Ishikawa (cell line): ENCODE measurements around the gene GMDS.

Experiments
- CEBPB ChIP-seq: IDR thresholded peaks from 2 replicates; pipeline ENCODE4 v1.6.1; 2012
- CREB1 ChIP-seq: IDR thresholded peaks from 2 replicates; pipeline ENCODE4 v1.6.1; 2012; ENCODE audit warnings: low read depth
- EGR1 ChIP-seq: IDR thresholded peaks from 2 replicates; pipeline ENCODE4 v1.6.1; 2012
- EP300 ChIP-seq: IDR thresholded peaks from 2 replicates; pipeline ENCODE4 v1.6.1; 2012; ENCODE audit warnings: borderline replicate concordance
- FOXM1 ChIP-seq: IDR thresholded peaks from 2 replicates; pipeline ENCODE4 v1.6.1; 2012; ENCODE audit warnings: low read depth, borderline replicate concordance
- MAX ChIP-seq: IDR thresholded peaks from 2 replicates; pipeline ENCODE4 v1.6.1; 2012
- NFIC ChIP-seq: IDR thresholded peaks from 2 replicates; pipeline ENCODE4 v1.6.1; 2012
- RAD21 ChIP-seq: IDR thresholded peaks from 2 replicates; pipeline ENCODE4 v1.6.1; 2012; ENCODE audit warnings: low read depth
- REST ChIP-seq: IDR thresholded peaks from 2 replicates; pipeline ENCODE4 v1.6.1; 2012; ENCODE audit warnings: low read depth, mild to moderate bottlenecking
- TAF1 ChIP-seq: IDR thresholded peaks from 2 replicates; pipeline ENCODE4 v1.6.1; 2012; ENCODE audit warnings: low read depth, mild to moderate bottlenecking
- TCF12 ChIP-seq: IDR thresholded peaks from 2 replicates; pipeline ENCODE4 v1.6.1; 2012; ENCODE audit warnings: low read depth
- TEAD4 ChIP-seq: IDR thresholded peaks from 2 replicates; pipeline ENCODE4 v1.6.1; 2012
- USF1 ChIP-seq: IDR thresholded peaks from 2 replicates; pipeline ENCODE4 v1.6.1; 2012
- YY1 ChIP-seq: IDR thresholded peaks from 2 replicates; pipeline ENCODE4 v1.6.1; 2012; ENCODE audit warnings: low read depth
- ZBTB7A ChIP-seq: IDR thresholded peaks from 2 replicates; pipeline ENCODE4 v1.6.1; 2012; ENCODE audit warnings: low read depth

GMDS gene

GRCh38 chr6:1904898-1905297 is 340.5 kb downstream of the GMDS start:
- TF ChIP-seq NFIC (no peak), TCF12 (no peak), TAF1 (no peak), YY1 (no peak)

GRCh38 chr6:1904466-1904799 is 341.0 kb downstream of the GMDS start:
- TF ChIP-seq REST (no peak), USF1 (no peak), EP300 (no peak), TCF12 (no peak)

- TF ChIP-seq MAX (no peak), CEBPB (no peak), YY1 (no peak), FOXM1 (no peak), TEAD4 (no peak), EP300 (no peak), RAD21 (no peak), REST (no peak), TCF12 (no peak), TAF1 (no peak), CREB1 (no peak)
Measured at GRCh38 chr6:1903780-1904465, 341.5 kb downstream of the GMDS start.

- TF ChIP-seq CEBPB (no peak), MAX (no peak), YY1 (no peak), USF1 (no peak), TCF12 (no peak), NFIC (no peak), TAF1 (no peak), CREB1 (no peak)
Measured at GRCh38 chr6:1901556-1901955, 343.8 kb downstream of the GMDS start.

GRCh38 chr6:1896897-1897296 is 348.5 kb downstream of the GMDS start:
- TF ChIP-seq MAX (no peak), FOXM1 (no peak), EP300 (no peak), TAF1 (no peak), REST (no peak), RAD21 (no peak), CEBPB (no peak), ZBTB7A (no peak), CREB1 (no peak), YY1 (no peak), TEAD4 (no peak), USF1 (no peak), EGR1 (no peak), NFIC (no peak), TCF12 (no peak)
